IMR-90 (cell line): Measurements from ENCODE around the gene MRPL12.

Source experiments
- CEBPB ChIP-seq: IDR thresholded peaks from 2 replicates; pipeline ENCODE4 v1.6.1; 2012; ENCODE audit warnings: low read depth, low read length, improper control_type of control experiment
- CTCF ChIP-seq: conservative IDR thresholded peaks from 2 replicates; pipeline ENCODE4 v1.5.1; 2012; ENCODE audit warnings: mild to moderate bottlenecking, low read depth, low read length, improper control_type of control experiment
- ELK1 ChIP-seq: fragments of 150-350 bp; IDR thresholded peaks from 2 replicates; pipeline ENCODE4 v1.6.1; 2016; ENCODE audit warnings: low read depth, mild to moderate bottlenecking, low read length, moderate library complexity, borderline replicate concordance
- FOS ChIP-seq: fragments of 150-350 bp; IDR thresholded peaks from 2 replicates; pipeline ENCODE4 v1.6.1; 2016; ENCODE audit warnings: low read depth, low read length
- MXI1 ChIP-seq: IDR thresholded peaks from 2 replicates; pipeline ENCODE4 v1.6.1; 2012; ENCODE audit warnings: low read depth, mild to moderate bottlenecking, low read length, moderate library complexity, borderline replicate concordance
- POLR2A ChIP-seq: IDR thresholded peaks from 2 replicates; pipeline ENCODE4 v1.6.1; 2012; ENCODE audit warnings: mild to moderate bottlenecking, low read depth, low read length
- SMC3 ChIP-seq: fragments of 150-350 bp; IDR thresholded peaks from 2 replicates; pipeline ENCODE4 v1.6.1; 2016; ENCODE audit warnings: low read depth, mild to moderate bottlenecking, antibody characterized with exemption, low read length, moderate library complexity

GRCh38 chr17:81706757-81707624 is 3.8 kb downstream of the MRPL12 start:
- TF ChIP-seq SMC3 = no peak
- no peak for TF ChIP-seq CTCF
- TF ChIP-seq CEBPB = no peak
- no peak for TF ChIP-seq POLR2A
- no peak for TF ChIP-seq FOS
- TF ChIP-seq ELK1 = no peak
- TF ChIP-seq MXI1 = no peak
